Placental pericyte (primary cell): ENCODE results near the gene TBC1D16. TPM values are rescaled to one million over a fixed set of nuclear protein-coding genes. Genes with fewer than 3 reads are reported as not detected.

ENCODE experiments used
- total RNA-seq: library from RNA; depleted of rRNA; stranded (reverse); fragments of >200 nt; gene quantifications from 2 replicates; pipeline ENCODE4 v1.2.3, GENCODE V29; 2012

TBC1D16 gene
- total RNA-seq, result 38.1 and 46.0 TPM in 2 replicates

DNA sequence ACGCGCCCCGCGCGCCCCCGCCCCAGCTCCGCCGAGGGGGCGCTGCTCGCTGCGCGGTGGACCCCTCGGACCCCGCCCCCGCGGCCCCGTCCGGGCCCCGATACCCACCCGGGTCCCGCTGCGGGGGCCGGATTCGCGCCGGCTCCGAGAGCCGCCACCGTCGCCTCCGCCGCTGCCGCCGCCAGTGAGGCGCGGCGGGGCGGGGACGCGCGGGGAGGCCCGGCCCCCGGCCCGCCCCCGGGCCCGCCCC is at the start of gene TBC1D16:
TBC1D16 (minus strand) TSS at position 186 of the 250 bp plus-strand sequence. CDS start 22,325 bp downstream, outside the sequence.

DNA sequence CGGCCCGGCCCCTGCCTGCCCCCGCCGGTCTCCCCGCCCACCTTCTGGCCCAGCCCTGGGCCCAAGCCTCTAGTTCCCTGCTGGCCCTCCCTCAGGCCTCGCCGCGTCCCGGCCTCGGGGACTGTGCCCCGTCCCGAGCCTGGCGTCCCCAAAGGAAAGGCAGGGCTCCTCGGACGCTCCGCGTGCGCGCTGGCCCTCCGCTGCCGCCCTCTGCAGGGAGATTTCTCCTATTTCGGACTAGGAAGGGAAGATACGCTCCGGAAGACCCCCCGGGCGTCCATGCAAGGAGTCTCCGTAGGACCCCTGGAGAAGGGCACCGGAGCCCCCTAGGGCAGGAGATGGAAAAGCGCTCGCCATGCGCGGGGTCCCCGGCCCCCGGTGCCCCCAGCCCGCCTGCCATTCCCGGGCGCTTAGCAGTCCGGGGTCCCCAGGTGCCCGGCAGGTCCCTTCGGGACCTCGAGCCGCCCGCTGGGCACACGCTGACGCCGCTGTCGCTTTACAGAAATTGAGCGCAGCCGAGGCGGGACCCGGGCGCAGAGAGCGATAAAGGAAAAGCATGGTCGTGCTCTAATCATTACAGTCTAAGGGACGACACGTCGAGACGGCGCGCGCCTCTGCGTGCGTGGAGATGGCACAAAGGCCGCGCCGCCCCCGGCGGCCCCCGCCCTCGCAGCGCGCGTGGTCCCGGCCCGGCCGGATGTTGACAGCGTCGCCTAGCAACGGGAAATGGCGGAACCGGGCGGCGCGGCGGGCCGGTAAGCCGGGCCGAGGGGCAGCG is 454 bp upstream of the TBC1D16 start, which contains the start of gene CCDC40:
CCDC40 (plus strand) TSS at position 706 of the 778 bp plus-strand sequence; CDS start at position 727, 21 bp downstream.

Other genes starting within 250 kb of the TBC1D16 start
- 5.3 and 9.4 TPM in 2 replicates for gene CBX8, start 238.8 kb downstream of the TBC1D16 start, total RNA-seq
- gene CBX4, start 196.4 kb downstream of the TBC1D16 start, total RNA-seq, result 29.8 and 62.2 TPM in 2 replicates
- gene CCDC40, start 770 bp upstream of the TBC1D16 start, total RNA-seq, result 3.0 and 6.3 TPM in 2 replicates
- gene GAA, start 65.7 kb upstream of the TBC1D16 start, total RNA-seq, result 12.3 and 54.7 TPM in 2 replicates
- gene EIF4A3, start 111.3 kb upstream of the TBC1D16 start, total RNA-seq, result 114 and 178 TPM in 2 replicates
- 0.43 and 0.44 TPM in 2 replicates for gene CARD14, start 134.2 kb upstream of the TBC1D16 start, total RNA-seq
- 10.3 and 40.0 TPM in 2 replicates for gene SGSH, start 184.5 kb upstream of the TBC1D16 start, total RNA-seq
- gene SLC26A11, start 184.6 kb upstream of the TBC1D16 start, total RNA-seq, result 12.9 and 17.5 TPM in 2 replicates
- 103 and 141 TPM in 2 replicates for gene RNF213, start 225.0 kb upstream of the TBC1D16 start, total RNA-seq